ENCODE results near the gene YAF2.

- TF ChIP-seq, protein P1, sequence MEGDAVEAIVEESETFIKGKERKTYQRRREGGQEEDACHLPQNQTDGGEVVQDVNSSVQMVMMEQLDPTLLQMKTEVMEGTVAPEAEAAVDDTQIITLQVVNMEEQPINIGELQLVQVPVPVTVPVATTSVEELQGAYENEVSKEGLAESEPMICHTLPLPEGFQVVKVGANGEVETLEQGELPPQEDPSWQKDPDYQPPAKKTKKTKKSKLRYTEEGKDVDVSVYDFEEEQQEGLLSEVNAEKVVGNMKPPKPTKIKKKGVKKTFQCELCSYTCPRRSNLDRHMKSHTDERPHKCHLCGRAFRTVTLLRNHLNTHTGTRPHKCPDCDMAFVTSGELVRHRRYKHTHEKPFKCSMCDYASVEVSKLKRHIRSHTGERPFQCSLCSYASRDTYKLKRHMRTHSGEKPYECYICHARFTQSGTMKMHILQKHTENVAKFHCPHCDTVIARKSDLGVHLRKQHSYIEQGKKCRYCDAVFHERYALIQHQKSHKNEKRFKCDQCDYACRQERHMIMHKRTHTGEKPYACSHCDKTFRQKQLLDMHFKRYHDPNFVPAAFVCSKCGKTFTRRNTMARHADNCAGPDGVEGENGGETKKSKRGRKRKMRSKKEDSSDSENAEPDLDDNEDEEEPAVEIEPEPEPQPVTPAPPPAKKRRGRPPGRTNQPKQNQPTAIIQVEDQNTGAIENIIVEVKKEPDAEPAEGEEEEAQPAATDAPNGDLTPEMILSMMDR (conservative IDR thresholded peaks at IDR 0.05; ENCODE audit: low read depth in 2 of 2) = no peak
- TF ChIP-seq ZNF331 (CRISPR knock-in tag; IDR thresholded peaks at IDR 0.05; ENCODE audit: low read depth) (no peak), JUNB (IDR thresholded peaks at IDR 0.05; ENCODE audit: unreplicated experiment) (no peak), POLR2AphosphoS5 (IDR thresholded peaks at IDR 0.05; ENCODE audit: low read depth) (no peak), EZH2 (IDR thresholded peaks at IDR 0.05; ENCODE audit: low read depth, unreplicated experiment) (no peak), CREB1 (CRISPR knock-in tag; IDR thresholded peaks at IDR 0.05; ENCODE audit: low read depth) (no peak)
- TF ChIP-seq, protein P2, sequence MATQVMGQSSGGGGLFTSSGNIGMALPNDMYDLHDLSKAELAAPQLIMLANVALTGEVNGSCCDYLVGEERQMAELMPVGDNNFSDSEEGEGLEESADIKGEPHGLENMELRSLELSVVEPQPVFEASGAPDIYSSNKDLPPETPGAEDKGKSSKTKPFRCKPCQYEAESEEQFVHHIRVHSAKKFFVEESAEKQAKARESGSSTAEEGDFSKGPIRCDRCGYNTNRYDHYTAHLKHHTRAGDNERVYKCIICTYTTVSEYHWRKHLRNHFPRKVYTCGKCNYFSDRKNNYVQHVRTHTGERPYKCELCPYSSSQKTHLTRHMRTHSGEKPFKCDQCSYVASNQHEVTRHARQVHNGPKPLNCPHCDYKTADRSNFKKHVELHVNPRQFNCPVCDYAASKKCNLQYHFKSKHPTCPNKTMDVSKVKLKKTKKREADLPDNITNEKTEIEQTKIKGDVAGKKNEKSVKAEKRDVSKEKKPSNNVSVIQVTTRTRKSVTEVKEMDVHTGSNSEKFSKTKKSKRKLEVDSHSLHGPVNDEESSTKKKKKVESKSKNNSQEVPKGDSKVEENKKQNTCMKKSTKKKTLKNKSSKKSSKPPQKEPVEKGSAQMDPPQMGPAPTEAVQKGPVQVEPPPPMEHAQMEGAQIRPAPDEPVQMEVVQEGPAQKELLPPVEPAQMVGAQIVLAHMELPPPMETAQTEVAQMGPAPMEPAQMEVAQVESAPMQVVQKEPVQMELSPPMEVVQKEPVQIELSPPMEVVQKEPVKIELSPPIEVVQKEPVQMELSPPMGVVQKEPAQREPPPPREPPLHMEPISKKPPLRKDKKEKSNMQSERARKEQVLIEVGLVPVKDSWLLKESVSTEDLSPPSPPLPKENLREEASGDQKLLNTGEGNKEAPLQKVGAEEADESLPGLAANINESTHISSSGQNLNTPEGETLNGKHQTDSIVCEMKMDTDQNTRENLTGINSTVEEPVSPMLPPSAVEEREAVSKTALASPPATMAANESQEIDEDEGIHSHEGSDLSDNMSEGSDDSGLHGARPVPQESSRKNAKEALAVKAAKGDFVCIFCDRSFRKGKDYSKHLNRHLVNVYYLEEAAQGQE (IDR thresholded peaks at IDR 0.05; ENCODE audit: unreplicated experiment) = no peak
These were observed 46.1 kb upstream of the YAF2 start for GRCh38 chr12:42284157-42284556.
